Measurements from ENCODE around the gene FNDC11.
A peak's percentile ranks its signal among the peaks of the same experiment; 100 is the strongest.

Gene FNDC11

DNA sequence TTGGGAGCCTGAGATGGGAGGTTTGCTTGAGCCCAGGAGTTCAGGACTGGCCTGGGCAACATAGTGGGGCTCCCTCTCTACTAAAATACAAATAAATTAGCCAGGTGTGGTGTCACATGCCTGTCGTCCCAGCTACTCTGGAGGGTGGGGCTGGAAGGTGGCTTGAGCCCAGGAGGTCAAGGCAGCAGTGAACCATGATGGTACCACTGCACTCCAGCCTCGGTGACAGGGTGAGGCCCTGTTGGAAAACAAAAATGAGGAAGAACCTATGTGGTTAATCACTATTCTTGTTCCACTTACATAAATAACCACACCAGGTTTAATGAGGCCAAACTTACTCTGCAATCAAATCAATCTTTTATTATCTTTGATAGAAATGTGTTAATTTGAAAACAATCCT, 28.0 kb upstream of the FNDC11 start:
- no peak for DNase-seq (ENCODE audit: low spot score)

DNA sequence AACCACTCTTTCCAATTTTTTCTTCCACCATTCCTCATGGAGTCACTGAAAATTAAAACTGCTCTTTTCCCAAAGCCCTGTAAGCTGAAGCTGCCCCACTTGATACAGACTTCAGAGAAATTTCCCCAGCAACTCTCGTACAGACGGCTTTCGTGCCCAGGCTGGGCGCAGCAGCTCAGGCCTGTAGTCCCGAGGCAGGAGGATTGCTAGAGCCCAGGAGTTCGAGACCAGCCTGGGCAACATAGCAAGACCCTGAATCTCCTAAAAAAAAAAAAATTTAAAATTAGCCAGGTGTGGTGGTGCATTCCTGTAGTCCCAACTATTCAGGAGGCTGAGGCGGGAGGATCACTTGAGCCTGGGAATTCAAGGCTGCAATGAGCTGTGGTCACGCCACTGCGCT, 26.8 kb upstream of the FNDC11 start:
- DNase-seq (ENCODE audit: low spot score) = no peak

- no peak for DNase-seq (ENCODE audit: low spot score)
These were observed 24.6 kb upstream of the FNDC11 start for GRCh38 chr20:63529180-63529860.

DNA sequence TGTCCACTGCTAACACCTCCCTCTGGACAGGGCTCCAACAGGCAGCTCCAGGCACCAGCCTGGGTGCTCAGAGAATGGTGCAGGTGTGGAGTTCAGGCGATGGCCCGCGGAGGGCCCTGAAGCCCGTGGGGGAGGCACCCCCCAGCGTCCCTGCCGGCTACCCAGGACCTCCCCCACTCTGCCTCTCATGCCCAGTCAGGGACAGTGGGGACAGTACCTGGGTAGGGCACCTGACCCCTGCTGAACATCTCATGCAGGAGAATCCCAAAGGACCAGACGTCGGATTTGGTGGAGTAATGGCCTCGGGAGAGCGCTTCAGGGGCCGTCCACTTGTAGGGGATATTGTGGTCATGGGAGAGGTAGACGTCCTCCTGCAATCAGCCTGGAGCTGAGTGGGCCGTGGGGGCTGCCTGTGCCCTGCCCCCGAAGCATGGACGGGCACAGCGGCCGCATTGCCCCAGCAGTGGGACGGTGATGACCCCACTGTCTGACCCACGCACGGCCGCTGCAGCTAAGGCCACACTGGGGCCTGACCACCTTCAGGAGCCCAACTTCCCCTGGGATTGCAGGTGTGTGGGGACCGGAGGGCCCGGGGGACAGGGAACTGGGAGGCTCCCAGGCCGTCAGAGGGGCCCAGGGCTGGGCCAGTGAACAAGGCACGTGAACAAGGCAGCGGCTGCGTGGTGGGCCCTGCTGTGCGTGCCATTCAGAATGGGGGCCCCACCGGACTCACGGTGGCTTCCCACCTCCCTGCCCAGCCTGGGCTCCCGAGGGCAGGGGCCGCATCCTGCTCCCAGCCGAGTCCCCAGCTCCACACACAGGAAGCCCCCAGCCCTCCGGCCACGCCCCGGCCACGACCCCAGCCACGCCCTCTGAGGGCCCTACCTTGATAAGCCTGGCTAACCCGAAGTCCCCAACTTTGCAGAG, 23.8 kb upstream of the FNDC11 start:
- DNase-seq (ENCODE audit: low spot score) = no peak

- no peak for DNase-seq (ENCODE audit: low spot score)
These were observed 23.2 kb upstream of the FNDC11 start for GRCh38 chr20:63530788-63531160.

DNA sequence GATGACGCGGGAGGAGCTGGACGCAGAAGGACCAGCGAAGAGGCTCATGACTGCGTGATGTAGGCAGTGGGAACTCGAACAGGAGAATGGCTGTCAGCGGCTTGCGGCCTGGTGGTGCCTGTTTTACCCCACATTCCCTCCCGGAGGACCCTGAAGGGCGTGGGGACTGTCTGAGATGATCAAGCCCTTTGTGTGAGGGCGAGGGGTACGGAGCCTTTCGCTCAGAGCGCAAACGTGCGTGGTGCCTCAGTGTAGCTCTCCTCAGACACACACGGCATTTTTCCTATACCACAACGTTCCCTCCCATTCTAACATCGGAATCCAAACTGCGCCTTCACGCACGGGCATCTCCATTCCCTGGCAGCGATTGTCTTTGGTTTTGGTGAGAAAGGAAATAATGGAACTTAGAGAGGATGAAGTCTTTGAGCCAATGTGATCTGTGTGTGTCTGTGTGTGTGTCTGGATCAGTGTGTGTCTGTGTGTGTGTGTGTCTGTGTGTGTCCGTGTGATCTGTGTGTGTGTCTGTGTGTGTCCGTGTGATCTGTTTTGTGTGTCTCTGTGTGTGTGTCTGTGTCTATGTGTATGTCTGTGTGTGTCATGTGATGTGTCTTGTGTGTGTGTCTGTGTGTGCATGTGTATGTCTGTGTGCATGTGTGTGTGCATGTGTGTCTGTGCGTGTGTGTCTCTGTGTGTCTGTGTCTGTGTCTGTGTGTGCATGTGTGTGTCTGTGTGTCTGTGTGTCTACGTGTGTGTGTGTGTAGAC, 22.1 kb upstream of the FNDC11 start:
- no peak for DNase-seq (ENCODE audit: low spot score)

DNA sequence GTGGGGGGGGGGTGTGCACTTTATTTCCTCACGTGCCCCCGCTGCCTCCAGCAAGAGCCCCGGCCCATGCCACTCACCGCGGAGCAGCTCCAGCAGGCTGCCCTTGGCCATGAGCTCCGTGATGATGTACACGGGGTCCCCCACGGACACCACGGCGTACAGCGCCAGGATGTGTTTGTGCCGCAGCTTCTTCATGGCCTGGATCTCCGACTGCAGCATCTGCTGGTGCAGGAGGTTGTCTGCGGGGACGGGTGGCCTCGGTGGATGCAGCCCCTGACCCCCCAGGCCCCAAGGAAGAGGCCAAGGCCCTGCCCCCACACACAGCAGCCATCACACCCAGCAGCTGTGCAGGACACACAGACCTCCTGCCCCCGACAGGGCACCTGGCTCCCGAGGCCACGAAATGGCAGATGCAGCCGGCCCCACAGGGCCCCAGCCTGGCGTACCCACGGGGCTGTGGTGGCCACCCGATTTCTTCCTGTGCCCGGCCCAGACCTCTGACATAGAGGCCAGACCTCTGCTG, 21.4 kb upstream of the FNDC11 start:
- DNase-seq (ENCODE audit: low spot score) = no peak

- no peak for DNase-seq (ENCODE audit: low spot score)
These were observed 20.6 kb upstream of the FNDC11 start for GRCh38 chr20:63533388-63533787.

GRCh38 chr20:63533871-63534393, 20.0 kb upstream of the FNDC11 start:
- DNase-seq (ENCODE audit: low spot score) = no peak

DNA sequence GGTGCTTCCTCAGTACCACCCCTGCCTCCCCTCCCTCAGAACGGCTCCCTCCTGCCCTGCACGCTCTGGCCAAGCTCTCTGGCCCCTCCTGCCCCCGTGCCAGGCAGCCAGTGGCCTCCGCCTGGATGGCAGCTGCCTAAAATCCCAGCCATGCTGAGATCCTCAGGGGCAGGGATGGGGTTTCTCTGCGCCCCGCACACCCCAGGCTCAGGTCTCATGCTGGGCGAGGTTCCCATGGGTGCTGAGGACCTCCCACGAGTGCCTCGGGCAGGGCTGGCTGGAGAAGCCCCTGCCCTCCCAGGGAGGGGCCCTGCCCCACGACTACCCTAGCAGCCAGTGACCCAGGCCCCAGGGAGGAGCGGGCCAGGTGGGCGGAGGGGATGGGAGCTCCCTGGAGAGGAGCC, 19.5 kb upstream of the FNDC11 start:
- DNase-seq (ENCODE audit: low spot score) = no peak

GRCh38 chr20:63534831-63535651, 18.9 kb upstream of the FNDC11 start:
- no peak for DNase-seq (ENCODE audit: low spot score)

GRCh38 chr20:63536241-63536977, 17.6 kb upstream of the FNDC11 start:
- no peak for DNase-seq (ENCODE audit: low spot score)

- peak; percentile 15 for DNase-seq (ENCODE audit: low spot score)
These were observed 16.9 kb upstream of the FNDC11 start, which contains the start of gene PTK6 for GRCh38 chr20:63536997-63537524. Gene PTK6, minus strand, starts transcription at chr20:63537376. Its CDS starts 62 bp downstream, at chr20:63537314.

GRCh38 chr20:63537525-63538203, 16.3 kb upstream of the FNDC11 start:
- peak; percentile 96 for DNase-seq (ENCODE audit: low spot score)

DNA sequence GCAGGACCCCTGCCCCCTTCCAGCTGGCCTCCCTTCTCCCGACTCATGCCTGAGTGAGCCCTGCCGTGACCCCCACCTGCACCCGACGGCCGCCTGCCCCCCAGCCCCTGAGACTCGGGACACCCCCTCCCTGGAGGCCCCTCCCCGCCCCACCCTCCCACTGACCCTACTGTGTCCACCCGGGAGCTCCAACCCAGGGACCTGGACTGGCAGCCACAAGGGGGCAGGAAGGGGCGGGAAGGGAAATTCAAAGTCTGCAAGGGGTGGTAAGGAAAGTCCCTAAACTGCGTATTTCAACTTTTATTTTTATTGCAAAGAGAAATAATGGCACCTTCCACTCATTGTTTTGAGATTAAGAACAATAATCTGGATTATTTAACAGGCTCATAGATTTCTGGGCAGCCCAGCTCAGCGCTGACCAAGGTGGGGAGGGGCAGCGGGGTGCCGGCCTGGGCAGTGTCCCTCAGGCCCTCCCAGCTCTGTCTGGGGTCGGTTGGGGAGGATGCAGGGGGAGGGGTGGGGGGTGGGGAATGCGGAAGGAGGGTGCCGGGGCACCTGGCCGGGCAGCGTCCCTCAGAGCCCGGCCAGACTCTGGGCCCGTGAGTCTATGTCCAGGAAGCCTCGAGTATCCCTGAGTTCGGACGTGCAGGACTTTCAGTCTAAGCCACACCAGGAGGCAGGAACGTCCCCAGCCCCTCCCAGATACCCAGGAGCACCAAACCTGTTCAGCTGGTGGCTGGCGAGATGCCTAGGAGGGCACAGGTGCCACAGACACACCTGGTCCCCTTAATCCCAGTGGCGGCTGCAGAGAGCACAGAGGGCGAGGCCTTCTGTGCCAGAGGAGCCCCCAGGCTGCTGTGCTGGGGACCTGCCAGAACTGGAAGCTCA, 15.5 kb upstream of the FNDC11 start:
- peak; percentile 46 for DNase-seq (ENCODE audit: low spot score)

GRCh38 chr20:63539092-63539430, 14.9 kb upstream of the FNDC11 start:
- no peak for DNase-seq (ENCODE audit: low spot score)

DNA sequence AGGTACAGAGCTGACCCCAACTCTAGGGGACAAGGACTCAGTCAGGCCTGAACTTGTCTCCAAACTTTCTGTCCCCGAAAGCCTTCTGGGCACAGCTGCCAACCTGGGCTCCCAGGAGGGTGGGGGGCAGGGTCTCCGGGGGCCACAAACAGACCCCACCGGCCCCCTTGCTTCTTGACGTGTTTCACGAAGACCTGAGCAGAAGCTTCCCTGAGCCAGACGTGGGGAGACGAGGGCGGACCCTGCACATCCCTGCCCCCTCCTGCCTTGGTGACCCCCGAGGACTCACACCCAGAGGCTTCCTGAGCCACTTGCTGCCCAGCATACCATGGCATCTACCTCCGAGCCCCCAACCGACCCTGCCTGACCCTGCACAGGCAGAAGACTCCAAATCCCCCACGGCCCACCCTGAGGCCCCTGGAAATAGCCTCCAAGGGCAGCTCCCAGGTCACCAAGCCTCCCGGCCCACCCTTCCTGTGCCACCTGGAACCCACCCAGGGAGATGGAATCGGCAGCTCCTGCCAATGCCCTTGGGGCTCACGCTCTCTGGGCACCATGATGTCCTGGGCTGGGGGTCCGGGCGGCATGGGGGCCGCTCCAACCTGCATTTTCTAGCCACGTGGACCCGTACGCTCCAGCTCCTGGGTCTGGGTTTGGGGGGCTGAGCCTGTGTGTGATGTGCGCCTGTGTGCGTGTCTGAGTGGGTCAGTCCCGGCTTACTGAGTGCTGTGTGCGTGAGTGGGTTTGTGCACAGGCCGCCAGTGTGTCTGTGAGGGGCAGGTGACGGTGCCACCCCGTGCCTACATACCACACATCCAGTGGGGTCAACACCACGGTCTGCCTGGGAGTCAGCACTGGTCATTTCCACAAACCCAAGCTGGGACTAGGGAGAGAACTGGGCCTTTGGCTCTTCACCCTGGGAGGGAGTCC, 14.3 kb upstream of the FNDC11 start:
- DNase-seq (ENCODE audit: low spot score) = no peak
